Bronchial epithelial cell (primary cell): Measurements from ENCODE around the gene C19orf53. TPM values are rescaled to one million over a fixed set of nuclear protein-coding genes. Genes with fewer than 3 reads are reported as not detected.
A peak's percentile ranks its signal among the peaks of the same experiment; 100 is the strongest.

Experiments
- DNase-seq: peaks from one replicate; pipeline ENCODE4 v3.0.0-alpha.2; 2010; ENCODE audit warnings: low read depth
- FAIRE-seq: peaks from 2 replicates; lab custom pipeline; 2011; peaks lifted over from hg19 to GRCh38; lab: Jason Lieb, UNC
- H3K27me3 ChIP-seq: 2 replicates; pipeline ENCODE4 v1.5.1; 2011; ENCODE audit warnings: low read length; ENCODE audit not compliant: control insufficient read depth, insufficient read depth
- H3K36me3 ChIP-seq: 2 replicates; pipeline ENCODE4 v1.5.1; 2011; ENCODE audit warnings: low read length; ENCODE audit not compliant: control insufficient read depth, insufficient read depth
- H3K4me3 ChIP-seq: 2 replicates; pipeline ENCODE4 v1.5.1; 2011; ENCODE audit warnings: mild to moderate bottlenecking, low read depth, low read length, control low read depth
- total RNA-seq: library from RNA; depleted of rRNA; stranded (reverse); fragments of >200 nt; gene quantifications from 2 replicates; pipeline ENCODE4 v1.2.1, GENCODE V29; 2014
- TF ChIP-seq, protein P1 (sequence below): IDR thresholded peaks from 2 replicates; pipeline ENCODE4 v1.5.1; 2011; ENCODE audit warnings: mild to moderate bottlenecking, moderate library complexity, low read length, control low read depth, inconsistent platforms; ENCODE audit not compliant: insufficient read depth, severe bottlenecking

C19orf53 gene
- total RNA-seq, 1 donor from 2014 or later, result 55.5 TPM

DNA sequence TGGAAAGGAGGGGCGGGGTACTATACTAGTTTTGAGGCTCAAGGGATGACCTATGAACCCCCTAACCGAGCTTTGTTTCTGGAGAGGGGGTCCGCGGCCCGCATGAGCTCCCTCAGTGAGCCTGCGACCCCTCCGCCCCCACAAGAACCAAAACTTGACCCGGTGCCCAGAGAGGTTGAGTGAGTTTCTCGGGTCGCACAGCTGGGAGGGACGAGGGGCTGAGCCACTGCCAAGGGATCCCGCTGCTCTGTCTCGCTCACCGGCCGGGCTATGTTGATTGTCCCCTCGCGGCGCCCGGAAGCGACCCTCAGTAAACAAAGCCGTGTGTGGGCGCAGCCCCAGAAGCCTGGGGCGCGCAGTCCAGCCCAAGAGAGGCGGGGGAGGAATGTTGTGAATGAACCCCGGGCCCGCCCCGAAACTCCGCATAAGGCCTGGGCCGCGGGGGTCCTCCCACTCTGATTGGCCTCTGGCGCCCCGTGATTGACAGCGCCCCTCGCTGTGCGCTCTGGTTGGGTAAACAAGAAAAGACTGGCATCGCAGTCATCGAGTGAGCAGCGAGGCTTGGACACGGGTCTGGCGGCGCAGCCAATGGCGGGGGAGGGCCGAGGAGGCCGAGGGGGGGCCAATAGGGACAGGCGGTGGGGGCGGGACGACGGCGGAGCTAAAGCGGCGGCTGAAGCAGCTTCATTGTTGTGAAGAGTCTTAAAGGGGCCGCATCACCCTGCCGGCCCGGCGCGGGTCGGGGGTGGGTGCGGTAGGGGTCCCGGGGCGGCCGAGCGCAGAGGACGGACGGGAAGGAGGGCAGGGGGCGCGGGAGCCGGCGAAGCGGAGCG is 20.7 kb downstream of the C19orf53 start, which contains the start of gene ZSWIM4:
TSS of gene ZSWIM4 (plus strand) at position 687 of the 833 bp plus-strand sequence. CDS start 206 bp downstream, outside the sequence.
- H3K4me3 ChIP-seq, result peak within 1 kb of the TSS; percentile 61
- TF ChIP-seq, protein P1, sequence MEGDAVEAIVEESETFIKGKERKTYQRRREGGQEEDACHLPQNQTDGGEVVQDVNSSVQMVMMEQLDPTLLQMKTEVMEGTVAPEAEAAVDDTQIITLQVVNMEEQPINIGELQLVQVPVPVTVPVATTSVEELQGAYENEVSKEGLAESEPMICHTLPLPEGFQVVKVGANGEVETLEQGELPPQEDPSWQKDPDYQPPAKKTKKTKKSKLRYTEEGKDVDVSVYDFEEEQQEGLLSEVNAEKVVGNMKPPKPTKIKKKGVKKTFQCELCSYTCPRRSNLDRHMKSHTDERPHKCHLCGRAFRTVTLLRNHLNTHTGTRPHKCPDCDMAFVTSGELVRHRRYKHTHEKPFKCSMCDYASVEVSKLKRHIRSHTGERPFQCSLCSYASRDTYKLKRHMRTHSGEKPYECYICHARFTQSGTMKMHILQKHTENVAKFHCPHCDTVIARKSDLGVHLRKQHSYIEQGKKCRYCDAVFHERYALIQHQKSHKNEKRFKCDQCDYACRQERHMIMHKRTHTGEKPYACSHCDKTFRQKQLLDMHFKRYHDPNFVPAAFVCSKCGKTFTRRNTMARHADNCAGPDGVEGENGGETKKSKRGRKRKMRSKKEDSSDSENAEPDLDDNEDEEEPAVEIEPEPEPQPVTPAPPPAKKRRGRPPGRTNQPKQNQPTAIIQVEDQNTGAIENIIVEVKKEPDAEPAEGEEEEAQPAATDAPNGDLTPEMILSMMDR, result no peak
- no peak for FAIRE-seq
- no peaks in the 10 kb centered on the region for H3K27me3 ChIP-seq
- peaks cover 4% of the 10 kb centered on the region for H3K36me3 ChIP-seq
- DNase-seq, result peak; percentile 96

DNA sequence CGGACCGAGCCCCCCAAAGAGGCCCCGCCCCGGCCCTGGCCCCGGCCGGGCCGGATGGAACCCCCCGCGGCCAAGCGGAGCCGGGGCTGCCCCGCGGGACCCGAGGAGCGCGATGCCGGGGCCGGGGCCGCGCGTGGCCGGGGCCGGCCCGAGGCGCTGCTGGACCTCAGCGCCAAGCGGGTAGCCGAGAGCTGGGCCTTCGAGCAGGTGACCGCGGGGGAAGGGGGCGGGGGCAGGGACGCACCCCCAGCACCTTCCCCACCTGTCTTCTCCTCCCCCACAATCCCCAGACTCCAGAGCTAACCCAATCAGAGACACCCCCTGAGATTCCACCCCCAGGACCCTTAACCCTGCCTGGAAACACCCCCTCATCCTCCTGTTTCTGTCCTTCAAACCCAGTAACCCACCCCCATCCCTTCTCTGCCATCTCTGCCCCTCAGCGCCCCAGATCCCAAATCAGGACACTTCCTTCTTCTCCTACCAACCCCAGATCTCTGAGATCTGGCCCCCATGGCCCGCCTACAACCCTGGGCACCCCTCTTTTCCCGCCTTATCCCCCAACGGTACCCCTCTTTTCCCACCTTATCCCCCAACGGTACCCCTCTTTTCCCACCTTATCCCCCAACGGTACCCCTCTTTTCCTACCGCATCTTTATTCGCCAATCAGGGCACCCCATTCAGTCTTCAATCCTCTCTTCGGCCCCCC is 21.5 kb downstream of the C19orf53 start:
- FAIRE-seq (no peak), DNase-seq (no peak)
- Histone ChIP-seq H3K4me3 (peak overlapping the region; percentile 61), H3K27me3 (no peaks in the 10 kb centered on the region), H3K36me3 (peaks cover 4% of the 10 kb centered on the region)
- TF ChIP-seq, protein P1, result no peak

DNA sequence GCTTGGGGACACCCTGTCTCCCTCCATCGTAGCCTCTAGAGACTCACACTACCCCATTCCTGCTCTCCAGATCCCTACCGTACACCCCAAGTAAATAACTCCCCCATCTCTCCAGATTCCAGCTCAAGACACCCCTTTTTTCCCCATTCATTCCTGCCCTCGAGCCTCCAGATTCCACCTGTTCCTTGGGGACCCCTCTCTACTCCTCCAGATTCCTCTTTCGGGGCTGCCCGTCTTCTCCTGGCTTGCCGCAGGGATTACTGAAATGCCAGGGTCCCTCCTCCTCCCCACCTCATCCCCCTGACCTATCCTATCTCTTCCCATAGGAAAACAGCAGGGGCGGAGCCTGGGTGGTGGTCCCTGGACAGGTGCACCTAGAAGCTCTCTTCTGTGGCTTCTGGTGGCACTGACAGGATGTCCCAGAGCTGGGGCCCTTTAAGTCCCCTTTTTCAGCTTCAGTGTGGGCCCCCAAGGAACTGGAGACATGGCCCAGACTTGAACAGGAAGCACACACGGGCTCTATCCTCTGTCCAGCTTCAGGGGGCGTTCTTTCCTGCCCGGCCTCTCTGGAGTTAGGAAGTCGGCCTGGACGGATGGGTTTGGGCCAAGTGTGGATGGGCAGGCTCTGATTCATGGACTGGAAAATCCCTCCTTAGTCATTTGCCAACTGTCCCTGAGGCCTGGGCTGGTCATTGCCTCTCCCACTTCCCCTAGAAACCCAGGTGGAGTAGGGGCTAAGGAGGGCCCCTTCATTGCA is 22.2 kb downstream of the C19orf53 start:
- TF ChIP-seq, protein P1, result peak; percentile 11
- DNase-seq (peak; percentile 94), FAIRE-seq (no peak)
- H3K4me3 ChIP-seq, result peak overlapping the region; percentile 61
- H3K27me3 ChIP-seq, result no peaks in the 10 kb centered on the region
- H3K36me3 ChIP-seq, result peaks cover 5% of the 10 kb centered on the region

DNA sequence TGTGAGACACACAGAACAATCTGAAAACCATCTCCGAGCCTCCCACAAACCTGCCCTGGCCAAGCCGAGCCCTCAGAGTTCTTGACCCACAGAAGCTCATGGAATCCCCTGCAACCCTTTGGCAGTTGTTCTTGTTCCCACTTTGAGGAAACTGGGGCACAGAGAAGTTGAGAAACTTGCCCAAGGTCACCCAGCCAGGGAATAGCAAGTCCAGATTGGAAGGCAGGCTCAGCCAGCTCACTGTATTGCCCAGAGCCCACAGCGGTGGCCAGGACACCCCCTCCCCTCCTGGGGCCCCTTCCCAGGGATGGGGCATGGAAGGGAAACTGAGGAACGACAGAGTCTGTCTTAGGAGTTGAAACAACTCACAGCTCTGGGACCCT is 22.8 kb downstream of the C19orf53 start:
- TF ChIP-seq, protein P1, result no peak
- no peak for FAIRE-seq
- H3K27me3 ChIP-seq, result no peaks in the 10 kb centered on the region
- H3K4me3 ChIP-seq, result peak overlapping the region; percentile 7
- H3K36me3 ChIP-seq, result peaks cover 5% of the 10 kb centered on the region
- no peak for DNase-seq

DNA sequence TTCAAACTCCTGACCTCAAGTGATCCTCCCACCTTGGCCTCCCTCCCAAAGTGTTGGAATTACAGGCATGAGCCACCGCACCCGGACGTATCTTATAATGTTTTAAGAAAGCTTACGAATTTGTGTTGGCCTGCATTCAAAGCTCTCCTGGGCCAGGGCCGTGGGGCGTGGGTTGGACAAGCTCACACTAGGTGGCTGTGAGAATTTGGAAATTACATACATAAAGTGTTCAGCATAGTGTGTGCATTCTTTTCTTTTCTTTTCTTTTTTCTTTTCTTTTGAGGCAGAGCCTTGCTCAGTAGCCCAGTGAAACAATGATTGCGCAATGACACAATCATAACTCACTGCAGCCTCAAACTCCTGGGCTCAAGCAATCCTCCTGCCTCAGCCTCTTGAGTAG is 23.6 kb downstream of the C19orf53 start:
- H3K36me3 ChIP-seq, result peaks cover 5% of the 10 kb centered on the region
- H3K4me3 ChIP-seq, result no peak overlapping the region
- FAIRE-seq (no peak), DNase-seq (peak; percentile 82)
- no peaks in the 10 kb centered on the region for H3K27me3 ChIP-seq
- TF ChIP-seq, protein P1, result no peak
